A549 (cell line): Measurements from ENCODE around the gene BEAN1.
A peak's percentile ranks its signal among the peaks of the same experiment; 100 is the strongest.

Source experiments
- BCL3 ChIP-seq: fragments of >200 bp; sonication (Bioruptor Twin); formaldehyde crosslinking; IDR thresholded peaks from 3 replicates; pipeline ENCODE4 v1.6.1; 2016
- CBX2 ChIP-seq: fragments of 200-600 bp; sonication (generic); IDR thresholded peaks from 2 replicates; pipeline ENCODE4 v1.6.1; 2016; ENCODE audit warnings: low read depth, mild to moderate bottlenecking, borderline replicate concordance
- CTCF ChIP-seq: fragments of >200 bp; sonication (Bioruptor Twin); formaldehyde crosslinking; IDR thresholded peaks from 3 replicates; pipeline ENCODE4 v1.5.1; 2016
- EP300 ChIP-seq, 2 experiments: fragments of >200 bp; sonication (Bioruptor Twin); formaldehyde crosslinking; IDR thresholded peaks; 2 replicates in 1 of 2; 3 replicates in 1 of 2; pipeline ENCODE4 v1.6.1; 2016 to 2017
- ESRRA ChIP-seq: fragments of 150-350 bp; IDR thresholded peaks from 2 replicates; pipeline ENCODE4 v1.6.1; 2014; ENCODE audit warnings: mild to moderate bottlenecking, low read length, borderline replicate concordance
- KDM1A ChIP-seq: fragments of 200-600 bp; sonication (generic); IDR thresholded peaks from 2 replicates; pipeline ENCODE4 v1.6.1; 2016; ENCODE audit warnings: low read depth, mild to moderate bottlenecking
- MYC ChIP-seq: IDR thresholded peaks from 2 replicates; pipeline ENCODE4 v1.6.1; 2012; ENCODE audit warnings: mild to moderate bottlenecking, inconsistent platforms, low read length, improper control_type of control experiment, borderline replicate concordance
- RCOR1 ChIP-seq: fragments of 150-350 bp; IDR thresholded peaks from 2 replicates; pipeline ENCODE4 v1.6.1; 2014; ENCODE audit warnings: antibody characterized with exemption, low read length, low read depth
- RFX5 ChIP-seq: fragments of 450-650 bp; IDR thresholded peaks from 2 replicates; pipeline ENCODE4 v1.7.1; 2014; ENCODE audit warnings: antibody characterized with exemption, mild to moderate bottlenecking, moderate library complexity
- TF ChIP-seq, protein P1 (sequence below): fragments of 200-600 bp; sonication (generic); IDR thresholded peaks from 2 replicates; pipeline ENCODE4 v1.6.1; 2016; ENCODE audit warnings: antibody characterized with exemption, mild to moderate bottlenecking, moderate library complexity
- TF ChIP-seq, protein P2 (sequence below): fragments of 450-650 bp; IDR thresholded peaks from 2 replicates; pipeline ENCODE4 v1.6.1; 2014; ENCODE audit warnings: antibody characterized with exemption

GRCh38 chr16:66511602-66512271 lies 84.6 kb downstream of the BEAN1 start:
- TF ChIP-seq CTCF (no peak; the same call in 2 of the 3 replicates), EP300 (IDR thresholded peaks at IDR 0.05) (peak; percentile 79 to 87; a peak in 3 of 5 replicates), ESRRA (peak; percentile 56; the same call in 1 of the 2 replicates), CBX2 (no peak), RFX5 (no peak), RCOR1 (no peak), BCL3 (0 out of 3 replicates have a peak, but pooled peaks have one; percentile 28), MYC (no peak; the same call in 1 of the 2 replicates), KDM1A (no peak)
- TF ChIP-seq, protein P1, sequence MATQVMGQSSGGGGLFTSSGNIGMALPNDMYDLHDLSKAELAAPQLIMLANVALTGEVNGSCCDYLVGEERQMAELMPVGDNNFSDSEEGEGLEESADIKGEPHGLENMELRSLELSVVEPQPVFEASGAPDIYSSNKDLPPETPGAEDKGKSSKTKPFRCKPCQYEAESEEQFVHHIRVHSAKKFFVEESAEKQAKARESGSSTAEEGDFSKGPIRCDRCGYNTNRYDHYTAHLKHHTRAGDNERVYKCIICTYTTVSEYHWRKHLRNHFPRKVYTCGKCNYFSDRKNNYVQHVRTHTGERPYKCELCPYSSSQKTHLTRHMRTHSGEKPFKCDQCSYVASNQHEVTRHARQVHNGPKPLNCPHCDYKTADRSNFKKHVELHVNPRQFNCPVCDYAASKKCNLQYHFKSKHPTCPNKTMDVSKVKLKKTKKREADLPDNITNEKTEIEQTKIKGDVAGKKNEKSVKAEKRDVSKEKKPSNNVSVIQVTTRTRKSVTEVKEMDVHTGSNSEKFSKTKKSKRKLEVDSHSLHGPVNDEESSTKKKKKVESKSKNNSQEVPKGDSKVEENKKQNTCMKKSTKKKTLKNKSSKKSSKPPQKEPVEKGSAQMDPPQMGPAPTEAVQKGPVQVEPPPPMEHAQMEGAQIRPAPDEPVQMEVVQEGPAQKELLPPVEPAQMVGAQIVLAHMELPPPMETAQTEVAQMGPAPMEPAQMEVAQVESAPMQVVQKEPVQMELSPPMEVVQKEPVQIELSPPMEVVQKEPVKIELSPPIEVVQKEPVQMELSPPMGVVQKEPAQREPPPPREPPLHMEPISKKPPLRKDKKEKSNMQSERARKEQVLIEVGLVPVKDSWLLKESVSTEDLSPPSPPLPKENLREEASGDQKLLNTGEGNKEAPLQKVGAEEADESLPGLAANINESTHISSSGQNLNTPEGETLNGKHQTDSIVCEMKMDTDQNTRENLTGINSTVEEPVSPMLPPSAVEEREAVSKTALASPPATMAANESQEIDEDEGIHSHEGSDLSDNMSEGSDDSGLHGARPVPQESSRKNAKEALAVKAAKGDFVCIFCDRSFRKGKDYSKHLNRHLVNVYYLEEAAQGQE = no peak
- TF ChIP-seq, protein P2, sequence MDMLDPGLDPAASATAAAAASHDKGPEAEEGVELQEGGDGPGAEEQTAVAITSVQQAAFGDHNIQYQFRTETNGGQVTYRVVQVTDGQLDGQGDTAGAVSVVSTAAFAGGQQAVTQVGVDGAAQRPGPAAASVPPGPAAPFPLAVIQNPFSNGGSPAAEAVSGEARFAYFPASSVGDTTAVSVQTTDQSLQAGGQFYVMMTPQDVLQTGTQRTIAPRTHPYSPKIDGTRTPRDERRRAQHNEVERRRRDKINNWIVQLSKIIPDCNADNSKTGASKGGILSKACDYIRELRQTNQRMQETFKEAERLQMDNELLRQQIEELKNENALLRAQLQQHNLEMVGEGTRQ = peak; percentile 31
